ENCODE measurements around the gene COL26A1.
"Not testable (repeated sequence)": the region's sequence is repeated elsewhere in the genome, so short reads cannot be mapped to it uniquely, and the experiment has no call there.

Gene COL26A1

DNA sequence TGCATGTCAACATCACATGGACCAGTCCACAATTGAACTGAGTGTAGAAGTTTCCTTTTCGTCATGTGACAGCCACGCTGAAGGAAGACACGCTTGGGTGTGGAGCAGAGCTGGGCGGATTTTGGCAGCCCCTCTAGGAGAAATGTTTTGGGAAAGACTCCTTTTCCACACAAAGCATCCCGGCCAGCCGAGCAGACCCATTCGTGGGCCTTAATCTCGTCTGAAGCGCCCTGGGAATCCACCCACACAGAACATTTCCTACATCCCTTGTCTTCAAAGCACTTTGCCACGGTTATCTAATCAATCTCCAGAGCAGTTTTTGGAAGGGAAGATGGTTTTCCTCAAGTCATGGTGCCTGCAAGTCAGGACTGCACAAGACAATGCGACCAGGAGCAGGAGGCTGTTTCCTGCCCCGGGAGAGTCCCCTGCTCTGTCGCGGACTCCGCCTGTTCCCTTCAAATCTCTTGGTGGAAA lies 32.6 kb upstream of the COL26A1 start:
- no peak for DNase-seq (ENCODE audit: extremely low read depth, insufficient read length)
- Histone ChIP-seq H3K27me3 (replicated peaks; ENCODE audit: control insufficient read depth, insufficient read depth, low read length) (no peaks in the 10 kb centered on the region), H3K36me3 (ENCODE audit: control insufficient read depth, insufficient read depth, low read length) (no peaks in the 10 kb centered on the region), H3K4me3 (replicated peaks; ENCODE audit: low read depth, low read length) (no peak overlapping the region)
- TF ChIP-seq, protein P1, sequence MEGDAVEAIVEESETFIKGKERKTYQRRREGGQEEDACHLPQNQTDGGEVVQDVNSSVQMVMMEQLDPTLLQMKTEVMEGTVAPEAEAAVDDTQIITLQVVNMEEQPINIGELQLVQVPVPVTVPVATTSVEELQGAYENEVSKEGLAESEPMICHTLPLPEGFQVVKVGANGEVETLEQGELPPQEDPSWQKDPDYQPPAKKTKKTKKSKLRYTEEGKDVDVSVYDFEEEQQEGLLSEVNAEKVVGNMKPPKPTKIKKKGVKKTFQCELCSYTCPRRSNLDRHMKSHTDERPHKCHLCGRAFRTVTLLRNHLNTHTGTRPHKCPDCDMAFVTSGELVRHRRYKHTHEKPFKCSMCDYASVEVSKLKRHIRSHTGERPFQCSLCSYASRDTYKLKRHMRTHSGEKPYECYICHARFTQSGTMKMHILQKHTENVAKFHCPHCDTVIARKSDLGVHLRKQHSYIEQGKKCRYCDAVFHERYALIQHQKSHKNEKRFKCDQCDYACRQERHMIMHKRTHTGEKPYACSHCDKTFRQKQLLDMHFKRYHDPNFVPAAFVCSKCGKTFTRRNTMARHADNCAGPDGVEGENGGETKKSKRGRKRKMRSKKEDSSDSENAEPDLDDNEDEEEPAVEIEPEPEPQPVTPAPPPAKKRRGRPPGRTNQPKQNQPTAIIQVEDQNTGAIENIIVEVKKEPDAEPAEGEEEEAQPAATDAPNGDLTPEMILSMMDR (IDR thresholded peaks at IDR 0.05; ENCODE audit: insufficient read depth, low read length, poor library complexity, severe bottlenecking) = no peak

DNA sequence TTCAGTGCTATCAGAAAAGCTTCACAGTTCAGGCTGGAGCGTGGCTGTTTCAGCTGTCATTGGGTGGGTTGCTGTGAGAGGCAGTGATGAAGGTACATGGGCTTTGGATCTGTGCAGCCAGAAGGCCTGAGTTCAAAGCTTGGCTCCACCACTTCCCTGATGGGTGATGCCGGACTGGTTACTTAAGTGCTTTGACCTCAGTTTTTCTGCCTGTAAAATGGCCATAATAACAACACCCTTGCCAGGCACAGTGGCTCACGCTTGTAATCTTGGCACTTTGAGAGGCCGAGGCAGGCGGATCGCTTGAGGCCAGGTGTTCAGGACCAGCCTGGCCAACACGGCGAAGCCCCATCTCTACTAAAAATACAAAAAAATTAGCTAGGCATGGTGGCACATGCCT lies 30.6 kb upstream of the COL26A1 start:
- DNase-seq (ENCODE audit: extremely low read depth, insufficient read length) = no peak
- TF ChIP-seq, protein P1 (IDR thresholded peaks at IDR 0.05; ENCODE audit: insufficient read depth, low read length, poor library complexity, severe bottlenecking) = no peak
- Histone ChIP-seq H3K27me3 (replicated peaks; ENCODE audit: control insufficient read depth, insufficient read depth, low read length) (no peaks in the 10 kb centered on the region), H3K4me3 (replicated peaks; ENCODE audit: low read depth, low read length) (no peak overlapping the region), H3K36me3 (ENCODE audit: control insufficient read depth, insufficient read depth, low read length) (no peaks in the 10 kb centered on the region)

DNA sequence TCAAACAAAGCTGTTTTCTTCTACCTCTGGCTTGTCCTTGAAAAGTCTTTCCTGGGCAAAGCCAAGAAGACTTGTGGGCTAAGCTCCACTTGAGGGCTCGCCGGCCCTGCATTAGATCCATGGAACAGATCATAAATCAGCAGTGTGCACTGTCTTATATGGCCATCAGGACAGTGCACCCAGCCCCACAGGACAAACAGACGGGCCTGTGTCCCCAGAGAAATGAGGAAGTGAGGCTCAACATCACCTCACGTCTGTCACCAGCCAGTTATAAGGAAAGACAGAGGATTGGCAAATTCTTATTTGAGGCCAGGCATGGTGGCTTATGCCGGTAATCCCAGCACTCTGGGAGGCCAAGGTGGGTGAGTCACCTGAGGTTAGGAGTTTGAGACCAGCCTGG lies 28.8 kb upstream of the COL26A1 start:
- no peak for DNase-seq (ENCODE audit: extremely low read depth, insufficient read length)
- no peak overlapping the region for H3K4me3 ChIP-seq (replicated peaks; ENCODE audit: low read depth, low read length)
- no peaks in the 10 kb centered on the region for H3K27me3 ChIP-seq (replicated peaks; ENCODE audit: control insufficient read depth, insufficient read depth, low read length)
- H3K36me3 ChIP-seq (ENCODE audit: control insufficient read depth, insufficient read depth, low read length) = no peaks in the 10 kb centered on the region
- TF ChIP-seq, protein P1 (IDR thresholded peaks at IDR 0.05; ENCODE audit: insufficient read depth, low read length, poor library complexity, severe bottlenecking) = no peak

DNA sequence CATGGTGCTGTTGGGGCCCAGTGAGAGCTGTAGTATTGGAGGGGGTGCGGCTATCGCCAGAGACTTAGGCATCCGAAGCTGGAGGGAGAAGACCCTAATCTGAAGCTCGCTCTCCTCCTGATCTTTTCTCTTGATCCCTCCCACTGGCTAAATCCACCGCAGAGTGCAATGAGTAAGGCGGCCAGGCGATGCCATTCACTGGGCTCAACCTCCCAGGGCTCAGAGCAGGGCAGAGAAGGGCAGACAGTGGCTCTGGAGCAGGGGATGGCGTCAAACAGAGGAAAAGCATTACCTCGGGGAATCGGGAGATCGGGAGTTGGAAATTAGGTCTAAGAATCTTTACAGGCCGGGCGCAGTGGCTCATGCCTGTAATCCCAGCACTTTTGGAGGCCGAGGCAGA lies 22.3 kb upstream of the COL26A1 start:
- no peak for DNase-seq (ENCODE audit: extremely low read depth, insufficient read length)
- H3K36me3 ChIP-seq (ENCODE audit: control insufficient read depth, insufficient read depth, low read length) = no peaks in the 10 kb centered on the region
- H3K27me3 ChIP-seq (replicated peaks; ENCODE audit: control insufficient read depth, insufficient read depth, low read length) = no peaks in the 10 kb centered on the region
- TF ChIP-seq, protein P1 (IDR thresholded peaks at IDR 0.05; ENCODE audit: insufficient read depth, low read length, poor library complexity, severe bottlenecking) = no peak
- no peak overlapping the region for H3K4me3 ChIP-seq (replicated peaks; ENCODE audit: low read depth, low read length)

DNA sequence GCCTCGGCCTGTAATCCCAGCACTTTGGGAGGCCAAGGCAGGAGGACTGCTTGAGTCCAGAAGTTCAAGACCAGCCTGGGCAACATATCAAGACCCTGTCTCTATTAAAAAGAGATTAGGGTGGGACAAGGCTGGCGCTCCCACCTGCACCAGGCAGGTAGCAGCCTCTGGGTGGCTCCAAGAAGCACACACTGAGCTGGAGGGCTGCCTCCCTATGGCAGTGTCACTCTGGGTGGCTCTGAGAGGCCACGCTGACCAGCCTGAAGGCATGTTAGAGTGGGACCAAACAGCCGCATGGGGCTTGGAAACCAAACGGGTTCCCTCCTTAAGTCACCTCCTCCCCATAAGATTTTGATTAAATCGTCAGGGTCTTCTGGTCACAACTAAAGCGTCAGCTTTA lies 19.8 kb upstream of the COL26A1 start:
- TF ChIP-seq, protein P1 (IDR thresholded peaks at IDR 0.05; ENCODE audit: insufficient read depth, low read length, poor library complexity, severe bottlenecking) = no peak
- H3K36me3 ChIP-seq (ENCODE audit: control insufficient read depth, insufficient read depth, low read length) = no peaks in the 10 kb centered on the region
- no peaks in the 10 kb centered on the region for H3K27me3 ChIP-seq (replicated peaks; ENCODE audit: control insufficient read depth, insufficient read depth, low read length)
- no peak overlapping the region for H3K4me3 ChIP-seq (replicated peaks; ENCODE audit: low read depth, low read length)
- DNase-seq (ENCODE audit: extremely low read depth, insufficient read length) = no peak

DNA sequence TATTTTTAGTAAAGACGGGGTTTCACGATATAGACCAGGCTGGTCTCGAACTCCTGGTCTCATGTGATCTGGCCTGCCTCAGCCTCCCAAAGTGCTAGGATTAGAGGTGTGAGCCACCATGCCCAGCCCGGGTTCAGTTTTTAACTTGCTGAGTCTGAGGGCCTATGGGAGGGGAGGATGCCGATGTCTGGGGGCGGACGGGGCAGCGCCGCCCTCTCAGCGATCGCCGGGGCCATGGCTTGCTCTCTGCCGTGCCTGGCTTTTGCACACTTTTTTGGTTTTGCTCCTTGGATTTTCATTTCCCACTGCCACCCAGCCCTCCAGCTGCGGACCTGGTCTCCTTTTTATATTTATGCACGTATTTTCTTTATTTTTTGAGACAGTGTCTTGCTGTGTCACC lies 15.2 kb upstream of the COL26A1 start:
- TF ChIP-seq, protein P1 (IDR thresholded peaks at IDR 0.05; ENCODE audit: insufficient read depth, low read length, poor library complexity, severe bottlenecking) = no peak
- Histone ChIP-seq H3K4me3 (replicated peaks; ENCODE audit: low read depth, low read length) (no peak overlapping the region), H3K27me3 (replicated peaks; ENCODE audit: control insufficient read depth, insufficient read depth, low read length) (no peaks in the 10 kb centered on the region), H3K36me3 (ENCODE audit: control insufficient read depth, insufficient read depth, low read length) (no peaks in the 10 kb centered on the region)
- DNase-seq (ENCODE audit: extremely low read depth, insufficient read length) = no peak

DNA sequence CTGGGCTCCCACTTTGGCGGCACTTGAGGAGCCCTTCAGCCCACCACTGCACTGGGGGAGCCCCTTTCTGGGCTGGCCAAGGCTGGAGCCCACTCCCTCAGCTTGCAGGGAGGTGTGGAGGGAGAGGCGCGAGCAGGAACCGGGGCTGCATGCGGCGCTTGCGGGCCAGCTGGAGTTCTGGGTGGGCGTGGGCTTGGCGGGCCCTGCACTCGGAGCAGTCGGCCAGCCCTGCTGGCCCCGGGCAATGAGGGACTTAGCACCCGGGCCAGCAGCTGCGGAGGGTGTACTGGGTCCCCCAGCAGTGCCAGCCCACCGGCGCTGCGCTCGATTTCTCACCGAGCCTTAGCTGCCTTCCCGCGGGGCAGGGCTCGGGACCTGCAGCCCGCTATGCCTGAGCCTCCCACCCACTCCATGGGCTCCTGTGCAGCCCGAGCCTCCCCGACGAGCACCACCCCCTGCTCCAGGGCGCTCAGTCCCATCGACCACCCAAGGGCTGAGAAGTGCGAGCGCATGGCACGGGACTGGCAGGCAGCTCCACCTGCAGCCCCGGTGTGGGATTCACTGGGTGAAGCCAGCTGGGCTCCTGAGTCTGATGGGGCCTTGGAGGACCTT lies 14.1 kb upstream of the COL26A1 start:
- DNase-seq (ENCODE audit: extremely low read depth, insufficient read length); H3K27me3 ChIP-seq (replicated peaks; ENCODE audit: control insufficient read depth, insufficient read depth, low read length); H3K36me3 ChIP-seq (ENCODE audit: control insufficient read depth, insufficient read depth, low read length); H3K4me3 ChIP-seq (replicated peaks; ENCODE audit: low read depth, low read length): not testable (repeated sequence)

DNA sequence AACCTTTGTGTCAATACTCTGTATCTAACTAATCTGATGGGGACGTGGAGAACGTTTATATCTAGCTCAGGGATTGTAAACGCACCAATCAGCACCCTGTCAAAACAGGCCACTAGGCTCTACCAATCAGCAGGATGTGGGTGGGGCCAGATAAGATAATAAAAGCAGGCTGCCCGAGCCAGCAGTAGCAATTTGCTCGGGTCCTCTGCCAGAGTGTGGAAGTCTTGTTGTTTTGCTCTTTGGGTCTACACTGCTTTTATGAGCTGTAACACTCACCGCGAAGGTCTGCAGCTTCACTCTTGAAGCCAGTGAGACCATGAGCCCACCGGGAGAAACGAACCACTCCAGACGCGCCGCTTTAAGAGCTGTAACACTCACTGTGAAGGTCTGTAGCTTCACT lies 13.4 kb upstream of the COL26A1 start:
- H3K4me3 ChIP-seq (replicated peaks; ENCODE audit: low read depth, low read length); H3K36me3 ChIP-seq (ENCODE audit: control insufficient read depth, insufficient read depth, low read length); H3K27me3 ChIP-seq (replicated peaks; ENCODE audit: control insufficient read depth, insufficient read depth, low read length); DNase-seq (ENCODE audit: extremely low read depth, insufficient read length): not testable (repeated sequence)
